Osteocyte (in vitro differentiated cells): ENCODE results near the gene KRTAP13-3. TPM values are rescaled to one million over a fixed set of nuclear protein-coding genes. Genes with fewer than 3 reads are reported as not detected.

Source experiments
- DNase-seq: peaks from one replicate; pipeline ENCODE4 v3.0.0; 2021; ENCODE audit warnings: mixed read lengths; ENCODE audit not compliant: unreplicated experiment; ENCODE audit errors: extremely low spot score
- H3K27ac Mint-ChIP-seq: one replicate; pipeline ENCODE4 v1.8.0; 2021; ENCODE audit warnings: mild to moderate bottlenecking, mixed read lengths; ENCODE audit not compliant: unreplicated experiment
- H3K27me3 Mint-ChIP-seq: one replicate; pipeline ENCODE4 v1.8.0; 2021; ENCODE audit warnings: mixed read lengths; ENCODE audit not compliant: unreplicated experiment
- H3K36me3 Mint-ChIP-seq: one replicate; pipeline ENCODE4 v1.8.0; 2021; ENCODE audit warnings: mixed read lengths; ENCODE audit not compliant: unreplicated experiment
- H3K4me1 Mint-ChIP-seq: one replicate; pipeline ENCODE4 v1.8.0; 2021; ENCODE audit warnings: mixed read lengths; ENCODE audit not compliant: unreplicated experiment
- H3K4me3 Mint-ChIP-seq: one replicate; pipeline ENCODE4 v1.8.0; 2021; ENCODE audit warnings: mild to moderate bottlenecking, moderate library complexity, mixed read lengths; ENCODE audit not compliant: unreplicated experiment
- H3K9me3 Mint-ChIP-seq: one replicate; pipeline ENCODE4 v1.8.0; 2021; ENCODE audit warnings: mixed read lengths; ENCODE audit not compliant: unreplicated experiment
- total RNA-seq: library from RNA; stranded (reverse); gene quantifications from 2 replicates; pipeline ENCODE4 v1.2.1, GENCODE V29; 2021
- TF ChIP-seq, protein P1 (sequence below): fragments of 200-600 bp; sonication (generic); IDR thresholded peaks from 2 replicates; pipeline ENCODE4 v1.5.0; 2021; ENCODE audit warnings: antibody characterized with exemption, mild to moderate bottlenecking, moderate library complexity

KRTAP13-3 gene
- total RNA-seq, 1 donor from 2014 or later = not detected

DNA sequence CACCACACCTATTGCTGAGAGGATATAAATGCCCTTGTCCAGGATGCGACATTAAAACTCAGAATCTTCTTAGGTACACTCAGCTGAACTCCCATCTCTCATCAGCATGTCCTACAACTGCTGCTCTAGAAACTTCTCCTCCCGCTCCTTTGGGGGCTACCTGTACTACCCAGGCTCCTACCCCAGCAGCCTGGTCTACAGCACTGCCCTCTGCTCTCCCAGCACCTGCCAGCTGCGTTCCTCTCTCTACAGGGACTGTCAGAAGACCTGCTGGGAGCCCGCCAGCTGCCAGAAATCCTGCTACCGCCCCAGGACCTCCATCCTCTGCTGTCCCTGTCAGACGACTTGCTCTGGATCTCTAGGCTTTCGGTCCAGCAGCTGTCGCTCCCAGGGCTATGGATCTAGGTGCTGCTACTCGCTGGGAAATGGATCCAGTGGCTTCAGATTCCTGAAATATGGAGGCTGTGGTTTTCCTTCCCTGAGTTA lies 4.5 kb upstream of the KRTAP13-3 start, which contains the start of gene KRTAP13-4:
Gene KRTAP13-4 (plus strand): TSS at position 51 of the 486 bp plus-strand sequence. CDS start 56 bp downstream, at position 107.
- TF ChIP-seq, protein P1, sequence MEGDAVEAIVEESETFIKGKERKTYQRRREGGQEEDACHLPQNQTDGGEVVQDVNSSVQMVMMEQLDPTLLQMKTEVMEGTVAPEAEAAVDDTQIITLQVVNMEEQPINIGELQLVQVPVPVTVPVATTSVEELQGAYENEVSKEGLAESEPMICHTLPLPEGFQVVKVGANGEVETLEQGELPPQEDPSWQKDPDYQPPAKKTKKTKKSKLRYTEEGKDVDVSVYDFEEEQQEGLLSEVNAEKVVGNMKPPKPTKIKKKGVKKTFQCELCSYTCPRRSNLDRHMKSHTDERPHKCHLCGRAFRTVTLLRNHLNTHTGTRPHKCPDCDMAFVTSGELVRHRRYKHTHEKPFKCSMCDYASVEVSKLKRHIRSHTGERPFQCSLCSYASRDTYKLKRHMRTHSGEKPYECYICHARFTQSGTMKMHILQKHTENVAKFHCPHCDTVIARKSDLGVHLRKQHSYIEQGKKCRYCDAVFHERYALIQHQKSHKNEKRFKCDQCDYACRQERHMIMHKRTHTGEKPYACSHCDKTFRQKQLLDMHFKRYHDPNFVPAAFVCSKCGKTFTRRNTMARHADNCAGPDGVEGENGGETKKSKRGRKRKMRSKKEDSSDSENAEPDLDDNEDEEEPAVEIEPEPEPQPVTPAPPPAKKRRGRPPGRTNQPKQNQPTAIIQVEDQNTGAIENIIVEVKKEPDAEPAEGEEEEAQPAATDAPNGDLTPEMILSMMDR = no peak
- Mint-ChIP-seq H3K27me3 (peaks cover 24% of the 10 kb centered on the region), H3K36me3 (no peaks in the 10 kb centered on the region), H3K9me3 (no peaks in the 10 kb centered on the region), H3K4me1 (no peaks in the 10 kb centered on the region), H3K27ac (no peak within 1 kb of the TSS), H3K4me3 (no peak within 1 kb of the TSS)
- DNase-seq = no peak

- Mint-ChIP-seq H3K4me3 (no peak overlapping the region), H3K9me3 (no peaks in the 10 kb centered on the region), H3K27ac (no peak overlapping the region)
Measured at GRCh38 chr21:30426731-30427130, 1.0 kb upstream of the KRTAP13-3 start.

GRCh38 chr21:30415993-30416392 lies 9.7 kb downstream of the KRTAP13-3 start:
- H3K36me3 Mint-ChIP-seq = no peaks in the 10 kb centered on the region
- no peaks in the 10 kb centered on the region for H3K4me1 Mint-ChIP-seq
- TF ChIP-seq, protein P1 = no peak
- H3K27ac Mint-ChIP-seq = no peak overlapping the region
- no peak overlapping the region for H3K4me3 Mint-ChIP-seq
- peaks cover 20% of the 10 kb centered on the region for H3K27me3 Mint-ChIP-seq
- H3K9me3 Mint-ChIP-seq = peaks cover 12% of the 10 kb centered on the region
- DNase-seq = no peak

More at GRCh38 chr21:30426731-30427130, 1.0 kb upstream of the KRTAP13-3 start:
- no peaks in the 10 kb centered on the region for H3K36me3 Mint-ChIP-seq
- no peak for DNase-seq
- TF ChIP-seq, protein P1 = no peak
- H3K4me1 Mint-ChIP-seq = no peaks in the 10 kb centered on the region
- peaks cover 17% of the 10 kb centered on the region for H3K27me3 Mint-ChIP-seq

DNA sequence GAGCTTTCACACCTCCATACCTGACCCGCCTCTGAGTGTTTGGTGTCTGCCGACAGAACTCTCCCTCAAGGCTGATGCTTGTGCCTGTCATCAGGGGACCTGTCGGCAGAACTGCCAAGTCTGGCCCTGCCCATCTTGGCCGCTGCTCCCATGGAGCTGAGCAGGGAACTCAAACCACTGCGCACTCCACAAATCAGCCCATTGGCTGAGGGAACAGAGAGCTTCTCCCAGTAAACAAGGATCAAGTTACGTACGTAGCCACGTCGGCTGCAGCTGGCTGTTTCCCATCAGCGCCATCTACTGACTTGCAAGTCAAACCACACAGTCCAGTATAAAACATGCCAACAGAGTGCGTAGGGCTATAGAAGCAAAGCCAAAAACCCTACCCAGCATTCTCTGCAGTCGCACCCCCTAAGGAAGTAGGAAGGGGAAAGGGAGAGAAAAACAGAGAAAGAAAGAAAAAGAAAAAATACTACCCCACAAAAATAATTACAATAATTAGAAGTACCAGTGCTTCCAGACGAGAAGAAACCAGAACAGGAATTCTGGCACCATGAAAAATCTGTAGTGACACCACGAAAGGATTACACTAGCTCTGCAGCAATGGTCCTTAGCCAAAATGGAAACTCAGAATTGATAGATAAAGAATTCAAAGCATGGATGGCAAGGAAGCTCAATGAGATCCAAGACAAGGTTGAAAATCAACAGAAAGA lies 16.8 kb downstream of the KRTAP13-3 start:
- Mint-ChIP-seq H3K9me3 (peaks cover 6% of the 10 kb centered on the region), H3K27me3 (peaks cover 37% of the 10 kb centered on the region), H3K27ac (peak overlapping the region; percentile 17), H3K4me3 (peak overlapping the region; percentile 31), H3K36me3 (no peaks in the 10 kb centered on the region), H3K4me1 (peaks cover 7% of the 10 kb centered on the region)
- TF ChIP-seq, protein P1 = peak; percentile 70
- DNase-seq = no peak

DNA sequence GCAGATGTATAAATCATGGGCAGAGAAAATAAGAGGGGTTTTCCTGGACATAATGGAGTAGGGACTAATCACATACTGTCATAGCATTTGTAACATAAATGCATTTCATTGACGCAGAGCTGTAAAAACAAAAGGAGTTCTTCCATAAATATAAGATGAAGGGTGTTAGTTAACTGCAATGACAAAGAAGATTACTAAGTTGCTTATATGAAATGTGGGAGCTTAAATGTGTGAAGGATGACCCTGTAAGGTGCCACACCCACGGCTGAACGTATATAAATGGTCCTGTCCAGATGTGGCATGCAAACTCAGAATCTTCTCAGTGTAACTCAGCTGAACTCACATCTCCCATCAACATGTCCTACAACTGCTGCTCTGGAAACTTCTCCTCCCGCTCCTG lies 30.0 kb downstream of the KRTAP13-3 start, which contains the start of gene KRTAP13-1:
Gene KRTAP13-1 (plus strand): TSS at position 301 of the 400 bp plus-strand sequence. CDS start 56 bp downstream, at position 357.
- Mint-ChIP-seq H3K9me3 (peaks cover 4% of the 10 kb centered on the region), H3K27ac (no peak within 1 kb of the TSS), H3K4me1 (no peaks in the 10 kb centered on the region), H3K4me3 (no peak within 1 kb of the TSS), H3K27me3 (peaks cover 11% of the 10 kb centered on the region), H3K36me3 (no peaks in the 10 kb centered on the region)
- TF ChIP-seq, protein P1 = no peak
- no peak for DNase-seq
